ENCODE data around the gene LIN28A. TPM values are rescaled to one million over a fixed set of nuclear protein-coding genes. Genes with fewer than 3 reads are reported as not detected.

LIN28A gene
- polyA plus RNA-seq, 1 of the 3 experiments (the other 2 are of a cell fraction) = not detected

DNA sequence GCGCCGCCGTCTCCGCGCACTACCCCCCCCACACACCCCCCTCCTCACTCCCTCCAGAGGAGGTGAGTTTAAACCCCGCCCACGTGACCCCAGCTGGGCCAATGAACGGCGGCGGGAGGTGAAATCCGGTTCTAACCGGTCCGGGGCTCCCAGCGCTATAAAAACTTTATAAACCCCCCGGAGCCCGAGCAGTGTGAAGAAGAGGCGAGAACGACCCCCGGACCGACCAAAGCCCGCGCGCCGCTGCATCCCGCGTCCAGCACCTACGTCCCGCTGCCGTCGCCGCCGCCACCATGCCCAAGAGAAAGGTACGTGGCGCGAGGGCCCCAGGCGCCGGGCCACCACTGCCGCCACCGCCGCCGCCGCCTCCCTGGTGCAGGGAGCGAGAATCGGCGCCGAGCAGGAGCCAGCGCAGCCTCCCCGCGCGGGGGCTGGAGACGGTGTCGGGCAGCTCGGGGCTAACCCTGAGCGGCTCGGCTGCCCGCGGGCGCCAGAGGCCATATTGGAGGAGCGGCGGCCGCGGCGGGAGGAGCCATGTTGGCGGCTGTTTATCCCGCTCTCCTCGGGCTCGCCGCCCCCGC lies 61.8 kb downstream of the LIN28A start, which contains the start of gene HMGN2:
HMGN2 (plus strand) TSS at position 121 of the 581 bp plus-strand sequence; CDS start at position 294, 173 bp downstream.
- Histone ChIP-seq H3K9me3 (no peaks in the 10 kb centered on the region), H3K9me2 (no peaks in the 10 kb centered on the region), H3K4me1 (ENCODE audit: control insufficient read depth in 1 of 2, insufficient read depth in 2 of 2, low read depth in 1 of 2, low read length in 1 of 2) (peaks cover 6 to 26% of the 10 kb centered on the region in 2 experiments; a peak in 3 of 4 replicates), H3K4me2 (peak within 1 kb of the TSS; percentile 82), H3K4me3 (ENCODE audit: low read depth in 2 of 2, low read length in 1 of 2) (peak within 1 kb of the TSS; percentile 94 to 95), H3K36me3 (replicated peaks in 1 of 2; ENCODE audit: control insufficient read depth in 1 of 2, insufficient read depth in 2 of 2, low read length in 1 of 2) (peaks cover 40 to 57% of the 10 kb centered on the region in 2 experiments), H3F3A (replicated peaks; ENCODE audit: insufficient read depth) (peaks cover 49% of the 10 kb centered on the region), H3K9ac (peak within 1 kb of the TSS; percentile 100), H4K20me1 (ENCODE audit: insufficient read depth) (peaks cover 41% of the 10 kb centered on the region), H3K27me3 (ENCODE audit: insufficient read depth) (no peaks in the 10 kb centered on the region), H3K79me2 (ENCODE audit: insufficient read depth) (peaks cover 34% of the 10 kb centered on the region), H3K27ac (ENCODE audit: low read depth in 2 of 2, low read length in 1 of 2) (peak within 1 kb of the TSS; percentile 96 to 98), H2AFZ (ENCODE audit: low read depth) (no peak within 1 kb of the TSS)
- POLR2A ChIA-PET = interaction anchor here (0.6 to 2.6 kb wide), 10 partner anchors 9 to 552 kb away, joined by 3 to 16 read pairs (median 4); partner anchors contain the start of genes DHDDS and SH3BGRL3
- 0% methylated on average over 13 of the region's 69 CpGs for WGBS (ENCODE audit: low lambda C conversion rate)
- peak; percentile 95 for DNase-seq
- CTCF ChIA-PET = interaction anchor here (0.7 to 1.8 kb wide), 8 partner anchors 9 to 220 kb away, joined by 3 to 6 read pairs (median 4); partner anchors contain the start of gene DHDDS
- TF ChIP-seq RCOR1 (IDR thresholded peaks at IDR 0.05; ENCODE audit: low read length) (no peak), FOXM1 (IDR thresholded peaks at IDR 0.05; ENCODE audit: low read depth) (0 out of 2 replicates have a peak, but pooled peaks have one; percentile 9), RFX5 (IDR thresholded peaks at IDR 0.05; ENCODE audit: low read length) (no peak), MXI1 (IDR thresholded peaks at IDR 0.05; ENCODE audit: low read depth, low read length) (no peak), ELF1 (IDR thresholded peaks at IDR 0.05) (no peak), EP300 (IDR thresholded peaks at IDR 0.05; ENCODE audit: borderline replicate concordance in 1 of 2, low read depth in 1 of 2, low read length in 1 of 2) (no peak), NRF1 (IDR thresholded peaks at IDR 0.05; ENCODE audit: low read depth, low read length) (no peak), TCF12 (IDR thresholded peaks at IDR 0.05) (no peak), CHD2 (IDR thresholded peaks at IDR 0.05; ENCODE audit: low read length, partially characterized antibody) (no peak), FOSL2 (IDR thresholded peaks at IDR 0.05; ENCODE audit: borderline replicate concordance, low read depth) (no peak), REST (IDR thresholded peaks at IDR 0.05; ENCODE audit: low read depth, low read length) (peak; percentile 62), RXRA (IDR thresholded peaks at IDR 0.05; ENCODE audit: borderline replicate concordance, low read depth) (0 out of 2 replicates have a peak, but pooled peaks have one; percentile 14), NFIC (IDR thresholded peaks at IDR 0.05; ENCODE audit: borderline replicate concordance) (0 out of 2 replicates have a peak, but pooled peaks have one; percentile 2), JUND (IDR thresholded peaks at IDR 0.05) (no peak), FOXJ3 (CRISPR knock-in tag; IDR thresholded peaks at IDR 0.05) (no peak), YY1 (IDR thresholded peaks at IDR 0.05; ENCODE audit: low read depth) (peak; percentile 83), POLR2AphosphoS5 (IDR thresholded peaks at IDR 0.05; ENCODE audit: low read depth, low read length) (peak; percentile 94), RAD21 (IDR thresholded peaks at IDR 0.05; ENCODE audit: low read length) (no peak), TAF1 (IDR thresholded peaks at IDR 0.05; ENCODE audit: borderline replicate concordance, low read depth, low read length) (peak; percentile 86; the same call in 1 of the 2 replicates), USF1 (IDR thresholded peaks at IDR 0.05; ENCODE audit: borderline replicate concordance, low read depth) (peak; percentile 92), MEF2A (IDR thresholded peaks at IDR 0.05; ENCODE audit: borderline replicate concordance, low read depth) (no peak), GABPA (IDR thresholded peaks at IDR 0.05; ENCODE audit: low read depth) (no peak)
- TF ChIP-seq, protein P1, sequence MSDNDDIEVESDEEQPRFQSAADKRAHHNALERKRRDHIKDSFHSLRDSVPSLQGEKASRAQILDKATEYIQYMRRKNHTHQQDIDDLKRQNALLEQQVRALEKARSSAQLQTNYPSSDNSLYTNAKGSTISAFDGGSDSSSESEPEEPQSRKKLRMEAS (IDR thresholded peaks at IDR 0.05; ENCODE audit: low read depth) = no peak; the same call in 1 of the 2 replicates
- TF ChIP-seq, protein P2, sequence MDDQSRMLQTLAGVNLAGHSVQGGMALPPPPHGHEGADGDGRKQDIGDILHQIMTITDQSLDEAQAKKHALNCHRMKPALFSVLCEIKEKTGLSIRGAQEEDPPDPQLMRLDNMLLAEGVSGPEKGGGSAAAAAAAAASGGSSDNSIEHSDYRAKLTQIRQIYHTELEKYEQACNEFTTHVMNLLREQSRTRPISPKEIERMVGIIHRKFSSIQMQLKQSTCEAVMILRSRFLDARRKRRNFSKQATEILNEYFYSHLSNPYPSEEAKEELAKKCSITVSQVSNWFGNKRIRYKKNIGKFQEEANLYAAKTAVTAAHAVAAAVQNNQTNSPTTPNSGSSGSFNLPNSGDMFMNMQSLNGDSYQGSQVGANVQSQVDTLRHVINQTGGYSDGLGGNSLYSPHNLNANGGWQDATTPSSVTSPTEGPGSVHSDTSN (IDR thresholded peaks at IDR 0.05) = no peak
- TF ChIP-seq, protein P3, sequence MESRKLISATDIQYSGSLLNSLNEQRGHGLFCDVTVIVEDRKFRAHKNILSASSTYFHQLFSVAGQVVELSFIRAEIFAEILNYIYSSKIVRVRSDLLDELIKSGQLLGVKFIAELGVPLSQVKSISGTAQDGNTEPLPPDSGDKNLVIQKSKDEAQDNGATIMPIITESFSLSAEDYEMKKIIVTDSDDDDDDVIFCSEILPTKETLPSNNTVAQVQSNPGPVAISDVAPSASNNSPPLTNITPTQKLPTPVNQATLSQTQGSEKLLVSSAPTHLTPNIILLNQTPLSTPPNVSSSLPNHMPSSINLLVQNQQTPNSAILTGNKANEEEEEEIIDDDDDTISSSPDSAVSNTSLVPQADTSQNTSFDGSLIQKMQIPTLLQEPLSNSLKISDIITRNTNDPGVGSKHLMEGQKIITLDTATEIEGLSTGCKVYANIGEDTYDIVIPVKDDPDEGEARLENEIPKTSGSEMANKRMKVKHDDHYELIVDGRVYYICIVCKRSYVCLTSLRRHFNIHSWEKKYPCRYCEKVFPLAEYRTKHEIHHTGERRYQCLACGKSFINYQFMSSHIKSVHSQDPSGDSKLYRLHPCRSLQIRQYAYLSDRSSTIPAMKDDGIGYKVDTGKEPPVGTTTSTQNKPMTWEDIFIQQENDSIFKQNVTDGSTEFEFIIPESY (IDR thresholded peaks at IDR 0.05; ENCODE audit: borderline replicate concordance, low read depth) = no peak
- TF ChIP-seq, protein P4, sequence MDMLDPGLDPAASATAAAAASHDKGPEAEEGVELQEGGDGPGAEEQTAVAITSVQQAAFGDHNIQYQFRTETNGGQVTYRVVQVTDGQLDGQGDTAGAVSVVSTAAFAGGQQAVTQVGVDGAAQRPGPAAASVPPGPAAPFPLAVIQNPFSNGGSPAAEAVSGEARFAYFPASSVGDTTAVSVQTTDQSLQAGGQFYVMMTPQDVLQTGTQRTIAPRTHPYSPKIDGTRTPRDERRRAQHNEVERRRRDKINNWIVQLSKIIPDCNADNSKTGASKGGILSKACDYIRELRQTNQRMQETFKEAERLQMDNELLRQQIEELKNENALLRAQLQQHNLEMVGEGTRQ (IDR thresholded peaks at IDR 0.05; ENCODE audit: borderline replicate concordance, low read depth, low read length) = peak; percentile 68

All from SK-N-SH (cell line).